ENCODE measurements around the gene CACNG5.

GRCh38 chr17:66920435-66920834 is 85.5 kb downstream of the CACNG5 start:
- TF ChIP-seq, protein P1, sequence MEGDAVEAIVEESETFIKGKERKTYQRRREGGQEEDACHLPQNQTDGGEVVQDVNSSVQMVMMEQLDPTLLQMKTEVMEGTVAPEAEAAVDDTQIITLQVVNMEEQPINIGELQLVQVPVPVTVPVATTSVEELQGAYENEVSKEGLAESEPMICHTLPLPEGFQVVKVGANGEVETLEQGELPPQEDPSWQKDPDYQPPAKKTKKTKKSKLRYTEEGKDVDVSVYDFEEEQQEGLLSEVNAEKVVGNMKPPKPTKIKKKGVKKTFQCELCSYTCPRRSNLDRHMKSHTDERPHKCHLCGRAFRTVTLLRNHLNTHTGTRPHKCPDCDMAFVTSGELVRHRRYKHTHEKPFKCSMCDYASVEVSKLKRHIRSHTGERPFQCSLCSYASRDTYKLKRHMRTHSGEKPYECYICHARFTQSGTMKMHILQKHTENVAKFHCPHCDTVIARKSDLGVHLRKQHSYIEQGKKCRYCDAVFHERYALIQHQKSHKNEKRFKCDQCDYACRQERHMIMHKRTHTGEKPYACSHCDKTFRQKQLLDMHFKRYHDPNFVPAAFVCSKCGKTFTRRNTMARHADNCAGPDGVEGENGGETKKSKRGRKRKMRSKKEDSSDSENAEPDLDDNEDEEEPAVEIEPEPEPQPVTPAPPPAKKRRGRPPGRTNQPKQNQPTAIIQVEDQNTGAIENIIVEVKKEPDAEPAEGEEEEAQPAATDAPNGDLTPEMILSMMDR (IDR thresholded peaks at IDR 0.05): no peak
- no peak for TF ChIP-seq EZH2 (IDR thresholded peaks at IDR 0.05; ENCODE audit: borderline replicate concordance, insufficient read depth, low read depth, low read length, poor library complexity, severe bottlenecking)
